K562 (cell line): ENCODE results near the gene NMS.

Experiments
- E2F1 ChIP-seq: sonication (generic); formaldehyde crosslinking; IDR thresholded peaks from 2 replicates; pipeline ENCODE4 v1.8.1; 2023; ENCODE audit warnings: mild to moderate bottlenecking, missing genetic modification reagents, moderate library complexity
- HDAC2 ChIP-seq: fragments of 450-650 bp; IDR thresholded peaks from 2 replicates; pipeline ENCODE4 v1.6.1; 2016; ENCODE audit warnings: mild to moderate bottlenecking
- NR2C2 ChIP-seq, 2 experiments: fragments of 200-800 bp in 1 of 2; sonication (Bioruptor generic) in 1 of 2; sonication (generic) in 1 of 2; formaldehyde crosslinking in 1 of 2; IDR thresholded peaks; 2 replicates each; pipeline versions ENCODE4 v1.6.1 to v1.8.0; 2016 to 2022; ENCODE audit warnings: mild to moderate bottlenecking in 1 of 2, missing compliant biosample characterization in 1 of 2, missing genetic modification characterization in 1 of 2, missing genetic modification reagents in 1 of 2
- POLR2A ChIP-seq: fragments of 450-650 bp; conservative IDR thresholded peaks from 2 replicates; pipeline ENCODE4 v1.6.1; 2016
- RFX1 ChIP-seq: fragments of 450-650 bp; IDR thresholded peaks from 2 replicates; pipeline ENCODE4 v1.6.1; 2016; ENCODE audit warnings: mild to moderate bottlenecking, moderate library complexity
- RNF2 ChIP-seq: sonication (generic); IDR thresholded peaks from 2 replicates; pipeline ENCODE4 v1.6.1; 2016
- TAL1 ChIP-seq: fragments of 450-650 bp; IDR thresholded peaks from 2 replicates; pipeline ENCODE4 v1.6.1; 2016; ENCODE audit warnings: mild to moderate bottlenecking
- ZBTB1 ChIP-seq: sonication (generic); formaldehyde crosslinking; IDR thresholded peaks from 2 replicates; pipeline ENCODE4 v1.8.1; 2023; ENCODE audit warnings: missing genetic modification reagents, low read depth, mild to moderate bottlenecking, borderline replicate concordance
- ZNF174 ChIP-seq: fragments of 250-450 bp; sonication (Bioruptor Pico); IDR thresholded peaks from 2 replicates; pipeline ENCODE4 v1.4.0; 2020; ENCODE audit warnings: mild to moderate bottlenecking
- ZNF384 ChIP-seq: IDR thresholded peaks from 2 replicates; pipeline ENCODE4 v1.6.1; 2012; ENCODE audit warnings: low read depth, low read length, improper control_type of control experiment
- TF ChIP-seq, protein P1 (sequence below), 2 experiments: fragments of 250-450 bp in 1 of 2; fragments of 450-650 bp in 1 of 2; sonication (Bioruptor Pico) in 1 of 2; IDR thresholded peaks; 2 replicates each; pipeline versions ENCODE4 v1.6.1 to v1.8.0; 2016 to 2021; ENCODE audit warnings: mild to moderate bottlenecking in 2 of 2, moderate library complexity in 2 of 2, missing compliant biosample characterization in 1 of 2, missing genetic modification characterization in 1 of 2

DNA sequence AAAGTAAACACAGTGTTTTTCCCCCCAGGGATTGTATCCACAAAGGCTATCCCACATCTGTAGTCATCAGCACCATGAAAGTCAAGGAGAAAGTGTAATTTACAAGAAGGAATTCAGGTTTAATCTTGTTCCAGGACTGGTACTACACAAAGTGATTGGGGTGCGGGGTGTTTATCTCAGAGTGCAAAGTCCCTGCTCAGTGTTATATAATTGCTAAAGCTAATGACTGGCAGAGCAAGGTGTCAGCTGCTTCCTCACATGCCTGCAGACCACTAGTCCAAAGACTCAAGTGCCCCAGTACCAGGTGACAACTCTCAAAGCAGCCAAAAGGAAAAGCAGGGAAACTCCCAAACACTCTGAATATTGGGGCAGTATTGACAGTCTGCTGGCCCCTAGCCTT is 52.1 kb downstream of the NMS start:
- no peak for TF ChIP-seq ZNF384
- TF ChIP-seq POLR2A, result no peak
- TF ChIP-seq ZBTB1 (CRISPR knock-in tag), result no peak
- no peak for TF ChIP-seq RFX1
- TF ChIP-seq, protein P1, sequence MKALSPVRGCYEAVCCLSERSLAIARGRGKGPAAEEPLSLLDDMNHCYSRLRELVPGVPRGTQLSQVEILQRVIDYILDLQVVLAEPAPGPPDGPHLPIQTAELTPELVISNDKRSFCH (CRISPR knock-in tag; IDR thresholded peaks at IDR 0.05), result no peak
- TF ChIP-seq, protein P1 (tag; IDR thresholded peaks at IDR 0.05), result no peak
- TF ChIP-seq RNF2, result no peak
- no peak for TF ChIP-seq NR2C2 (CRISPR knock-in tag; IDR thresholded peaks at IDR 0.05)
- no peak for TF ChIP-seq NR2C2 (tag; IDR thresholded peaks at IDR 0.05)
- TF ChIP-seq HDAC2, result no peak
- TF ChIP-seq E2F1 (CRISPR knock-in tag), result no peak
- no peak for TF ChIP-seq TAL1
- TF ChIP-seq ZNF174, result no peak
